A549 (cell line): ENCODE data around the gene KLHDC3. TPM values are rescaled to one million over a fixed set of nuclear protein-coding genes. Genes with fewer than 3 reads are reported as not detected.

Source experiments
- ATAC-seq, 2 experiments: fragments of 200-7000 bp in 1 of 2; fragments of >200 bp in 1 of 2; cut with Nextera tagmentation in 1 of 2; cut with Tn5 transposase in 1 of 2; 3 replicates each; pipeline versions ENCODE4 v1.8.0 to v1.9.1; 2018 to 2020; ENCODE audit warnings: mild to moderate bottlenecking in 1 of 2, moderate library complexity in 1 of 2
- CTCF ChIA-PET: fragments of 300-600 bp; sonication (Branson Sonifier 250); formaldehyde crosslinking; extraction: SDS; loops from one replicate; lab custom pipeline; 2021; ENCODE audit warnings: antibody characterized with exemption, inconsistent platforms; lab: Yijun Ruan, JAX
- POLR2A ChIA-PET: fragments of 350-600 bp; formaldehyde crosslinking; extraction: SDS; loops from one replicate; lab custom pipeline; 2021; ENCODE audit warnings: antibody characterized with exemption, inconsistent platforms; lab: Yijun Ruan, JAX
- DNase-seq, 2 experiments: peaks; one replicate each; pipeline versions ENCODE4 v3.0.0 to v3.0.0-alpha.2; 2011 to 2016; ENCODE audit warnings: low read depth in 1 of 2, low spot score in 1 of 2
- FAIRE-seq: peaks from 2 replicates; lab custom pipeline; 2011; peaks lifted over from hg19 to GRCh38; lab: Jason Lieb, UNC
- H3K27ac ChIP-seq, 2 experiments: fragments of >200 bp; sonication (Bioruptor Twin); formaldehyde crosslinking; 3 replicates each; pipeline ENCODE4 v1.5.1; 2016 to 2017
- H3K4me1 ChIP-seq: fragments of >200 bp; sonication (Bioruptor Twin); formaldehyde crosslinking; 3 replicates; pipeline ENCODE4 v1.6.1; 2016
- H3K4me2 ChIP-seq: fragments of >200 bp; sonication (Bioruptor Twin); formaldehyde crosslinking; 3 replicates; pipeline ENCODE4 v1.6.1; 2016
- H3K4me3 ChIP-seq: fragments of >200 bp; sonication (Bioruptor Twin); formaldehyde crosslinking; 3 replicates; pipeline ENCODE4 v1.5.1; 2016
- H3K9me3 ChIP-seq: fragments of >200 bp; sonication (Bioruptor Twin); formaldehyde crosslinking; 3 replicates; pipeline ENCODE4 v1.6.1; 2016
- CBX8 ChIP-seq: fragments of 200-600 bp; sonication (generic); IDR thresholded peaks from 2 replicates; pipeline ENCODE4 v1.6.1; 2016
- CHD2 ChIP-seq: fragments of 150-350 bp; IDR thresholded peaks from 2 replicates; pipeline ENCODE4 v1.6.1; 2014; ENCODE audit warnings: low read length; ENCODE audit not compliant: partially characterized antibody
- CHD4 ChIP-seq: fragments of 200-600 bp; sonication (generic); IDR thresholded peaks from 2 replicates; pipeline ENCODE4 v1.6.1; 2016; ENCODE audit warnings: antibody characterized with exemption, mild to moderate bottlenecking, borderline replicate concordance
- EP300 ChIP-seq, 2 experiments: fragments of >200 bp; sonication (Bioruptor Twin); formaldehyde crosslinking; IDR thresholded peaks; 2 replicates in 1 of 2; 3 replicates in 1 of 2; pipeline ENCODE4 v1.6.1; 2016 to 2017
- FOSL2 ChIP-seq, 2 experiments: fragments of 450-650 bp in 1 of 2; fragments of >200 bp in 1 of 2; sonication (Bioruptor Twin) in 1 of 2; formaldehyde crosslinking; IDR thresholded peaks; 2 replicates each; pipeline versions ENCODE4 v1.5.0 to v1.6.1; 2016 to 2020; ENCODE audit warnings: mild to moderate bottlenecking in 1 of 2, moderate library complexity in 1 of 2
- HDAC2 ChIP-seq: fragments of 200-600 bp; sonication (generic); IDR thresholded peaks from 2 replicates; pipeline ENCODE4 v1.6.1; 2016
- HOXA7 ChIP-seq: fragments of 250-450 bp; sonication (Bioruptor Pico); IDR thresholded peaks from 2 replicates; pipeline ENCODE4 v1.5.0; 2020; ENCODE audit warnings: mild to moderate bottlenecking, moderate library complexity
- HOXB13 ChIP-seq: fragments of 250-450 bp; sonication (Bioruptor Pico); IDR thresholded peaks from 2 replicates; pipeline ENCODE4 v1.5.0; 2020; ENCODE audit warnings: low read depth, mild to moderate bottlenecking, moderate library complexity
- JUNB ChIP-seq: fragments of >200 bp; sonication (Bioruptor Twin); formaldehyde crosslinking; IDR thresholded peaks from 2 replicates; pipeline ENCODE4 v1.6.1; 2016
- KDM1A ChIP-seq: fragments of 200-600 bp; sonication (generic); IDR thresholded peaks from 2 replicates; pipeline ENCODE4 v1.6.1; 2016; ENCODE audit warnings: low read depth, mild to moderate bottlenecking
- MAFK ChIP-seq: fragments of 450-650 bp; IDR thresholded peaks from 2 replicates; pipeline ENCODE4 v1.6.1; 2014; ENCODE audit not compliant: partially characterized antibody
- MAZ ChIP-seq: fragments of 150-350 bp; IDR thresholded peaks from 2 replicates; pipeline ENCODE4 v1.6.1; 2014; ENCODE audit warnings: antibody characterized with exemption, low read depth, low read length, borderline replicate concordance
- PHF8 ChIP-seq: fragments of 200-600 bp; sonication (generic); IDR thresholded peaks from 2 replicates; pipeline ENCODE4 v1.6.1; 2016; ENCODE audit warnings: low read depth, mild to moderate bottlenecking, antibody characterized with exemption, moderate library complexity, borderline replicate concordance
- RFX5 ChIP-seq: fragments of 450-650 bp; IDR thresholded peaks from 2 replicates; pipeline ENCODE4 v1.7.1; 2014; ENCODE audit warnings: antibody characterized with exemption, mild to moderate bottlenecking, moderate library complexity
- SREBF2 ChIP-seq: fragments of 450-650 bp; IDR thresholded peaks from 2 replicates; pipeline ENCODE4 v1.6.1; 2014; ENCODE audit warnings: mild to moderate bottlenecking, moderate library complexity
- TFCP2L1 ChIP-seq: fragments of 250-450 bp; sonication (Bioruptor Pico); IDR thresholded peaks from 2 replicates; pipeline ENCODE4 v1.5.0; 2021; ENCODE audit warnings: mild to moderate bottlenecking
- TP53 ChIP-seq: fragments of 250-450 bp; sonication (Bioruptor Pico); IDR thresholded peaks from 2 replicates; pipeline ENCODE4 v1.5.0; 2021; ENCODE audit warnings: mild to moderate bottlenecking, moderate library complexity
- WGBS: methylation state at CpG from one replicate; pipeline ENCODE4 v1.1.6; 2017; ENCODE audit errors: missing lambda C conversion rate; 5-methylcytosine and 5-hydroxymethylcytosine counted together
- polyA plus RNA-seq, 4 experiments: library from polyadenylated mRNA; depleted of rRNA in 3 of 4; stranded (reverse); fragments of >200 nt; fragmentation: RNase III in 1 of 4; extraction: RNeasy Plus Mini Kit Qiagen cat#74134 plus additional on column Dnase treatment in 1 of 4; gene quantifications; 2 replicates in 3 of 4; 3 replicates in 1 of 4; pipeline ENCODE4 v1.2.3, GENCODE V29; 2011 to 2017
- TF ChIP-seq, protein P1 (sequence below): IDR thresholded peaks from 2 replicates; pipeline ENCODE4 v1.6.1; 2012
- TF ChIP-seq, protein P2 (sequence below): fragments of 150-350 bp; IDR thresholded peaks from 2 replicates; pipeline ENCODE4 v1.6.1; 2014; ENCODE audit warnings: low read depth, mild to moderate bottlenecking, low read length
- TF ChIP-seq, protein P3 (sequence below): fragments of >200 bp; sonication (Bioruptor Twin); formaldehyde crosslinking; IDR thresholded peaks from 2 replicates; pipeline ENCODE4 v1.6.1; 2016
- TF ChIP-seq, protein P4 (sequence below): fragments of >200 bp; sonication (Bioruptor Twin); formaldehyde crosslinking; IDR thresholded peaks from 3 replicates; pipeline ENCODE4 v1.6.1; 2016
- TF ChIP-seq, protein P5 (sequence below): fragments of 250-450 bp; sonication (Bioruptor Pico); IDR thresholded peaks from 2 replicates; pipeline ENCODE4 v1.5.0; 2020; ENCODE audit warnings: low read depth, mild to moderate bottlenecking, moderate library complexity
- TF ChIP-seq, protein P6 (sequence below): IDR thresholded peaks from 2 replicates; pipeline ENCODE4 v1.6.1; 2012

The KLHDC3 gene
- polyA plus RNA-seq, 2 of the 4 experiments (the other 2 are of a cell fraction): 18.8 to 28.0 TPM

DNA sequence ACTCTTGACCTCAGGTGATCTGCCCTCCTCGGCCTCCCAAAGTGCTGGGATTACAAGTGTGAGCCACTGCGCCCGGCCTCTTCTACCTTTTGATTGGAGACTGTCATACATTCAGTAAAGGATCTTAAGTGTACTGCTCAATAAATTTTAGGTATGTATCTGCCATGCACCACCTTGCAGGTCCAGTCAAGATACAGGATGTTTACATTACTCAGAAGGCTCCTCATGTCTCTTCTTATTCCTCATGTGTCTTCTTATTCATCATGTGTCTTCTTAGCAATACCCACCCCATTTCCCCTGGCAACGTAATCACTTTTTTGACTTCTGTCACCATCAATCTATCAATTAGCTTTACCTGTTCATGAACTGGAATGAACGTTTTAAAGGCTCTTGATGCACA is 8.2 kb upstream of the KLHDC3 start (continued):
- TF ChIP-seq CHD2 (no peak), SREBF2 (no peak), TP53 (CRISPR knock-in tag) (no peak)
- TF ChIP-seq, protein P1, sequence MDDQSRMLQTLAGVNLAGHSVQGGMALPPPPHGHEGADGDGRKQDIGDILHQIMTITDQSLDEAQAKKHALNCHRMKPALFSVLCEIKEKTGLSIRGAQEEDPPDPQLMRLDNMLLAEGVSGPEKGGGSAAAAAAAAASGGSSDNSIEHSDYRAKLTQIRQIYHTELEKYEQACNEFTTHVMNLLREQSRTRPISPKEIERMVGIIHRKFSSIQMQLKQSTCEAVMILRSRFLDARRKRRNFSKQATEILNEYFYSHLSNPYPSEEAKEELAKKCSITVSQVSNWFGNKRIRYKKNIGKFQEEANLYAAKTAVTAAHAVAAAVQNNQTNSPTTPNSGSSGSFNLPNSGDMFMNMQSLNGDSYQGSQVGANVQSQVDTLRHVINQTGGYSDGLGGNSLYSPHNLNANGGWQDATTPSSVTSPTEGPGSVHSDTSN: no peak
- TF ChIP-seq, protein P2, sequence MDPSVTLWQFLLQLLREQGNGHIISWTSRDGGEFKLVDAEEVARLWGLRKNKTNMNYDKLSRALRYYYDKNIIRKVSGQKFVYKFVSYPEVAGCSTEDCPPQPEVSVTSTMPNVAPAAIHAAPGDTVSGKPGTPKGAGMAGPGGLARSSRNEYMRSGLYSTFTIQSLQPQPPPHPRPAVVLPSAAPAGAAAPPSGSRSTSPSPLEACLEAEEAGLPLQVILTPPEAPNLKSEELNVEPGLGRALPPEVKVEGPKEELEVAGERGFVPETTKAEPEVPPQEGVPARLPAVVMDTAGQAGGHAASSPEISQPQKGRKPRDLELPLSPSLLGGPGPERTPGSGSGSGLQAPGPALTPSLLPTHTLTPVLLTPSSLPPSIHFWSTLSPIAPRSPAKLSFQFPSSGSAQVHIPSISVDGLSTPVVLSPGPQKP: no peak

DNA sequence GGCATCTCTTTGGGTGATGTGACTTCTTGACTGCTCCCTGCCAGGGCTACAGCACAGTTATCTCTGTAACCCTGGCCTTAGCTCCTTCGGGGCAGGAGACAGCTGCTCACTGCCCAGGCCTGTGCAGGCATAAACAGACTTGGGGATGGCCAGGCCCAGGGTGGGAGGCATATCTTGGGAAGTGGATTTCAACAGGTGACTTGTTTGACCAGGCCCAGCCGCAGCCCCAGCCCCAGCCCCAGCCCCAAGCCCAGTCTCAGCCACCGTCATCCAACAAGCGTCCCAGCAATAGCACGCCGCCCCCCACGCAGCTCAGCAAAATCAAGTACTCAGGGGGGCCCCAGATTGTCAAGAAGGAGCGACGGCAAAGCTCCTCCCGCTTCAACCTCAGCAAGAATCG is 7.8 kb upstream of the KLHDC3 start:
- H3K4me2 ChIP-seq: no peak overlapping the region
- FAIRE-seq (no peak), DNase-seq (no peak), ATAC-seq (no peak)
- POLR2A ChIA-PET: no interaction called here
- no peak overlapping the region for H3K4me3 ChIP-seq
- no peaks in the 10 kb centered on the region for H3K4me1 ChIP-seq
- TF ChIP-seq CBX8 (no peak), HOXA7 (CRISPR knock-in tag) (no peak), EP300 (IDR thresholded peaks at IDR 0.05) (no peak), MAZ (no peak), MAFK (no peak), HOXB13 (CRISPR knock-in tag) (no peak), FOSL2 (IDR thresholded peaks at IDR 0.05) (no peak), FOSL2 (CRISPR knock-in tag; IDR thresholded peaks at IDR 0.05) (no peak), PHF8 (no peak), RFX5 (no peak), SREBF2 (no peak), HDAC2 (no peak), TP53 (CRISPR knock-in tag) (no peak), JUNB (no peak), CHD4 (no peak), KDM1A (no peak), TFCP2L1 (CRISPR knock-in tag) (no peak)
- TF ChIP-seq, protein P3, sequence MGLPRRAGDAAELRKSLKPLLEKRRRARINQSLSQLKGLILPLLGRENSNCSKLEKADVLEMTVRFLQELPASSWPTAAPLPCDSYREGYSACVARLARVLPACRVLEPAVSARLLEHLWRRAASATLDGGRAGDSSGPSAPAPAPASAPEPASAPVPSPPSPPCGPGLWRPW: no peak
- TF ChIP-seq, protein P4, sequence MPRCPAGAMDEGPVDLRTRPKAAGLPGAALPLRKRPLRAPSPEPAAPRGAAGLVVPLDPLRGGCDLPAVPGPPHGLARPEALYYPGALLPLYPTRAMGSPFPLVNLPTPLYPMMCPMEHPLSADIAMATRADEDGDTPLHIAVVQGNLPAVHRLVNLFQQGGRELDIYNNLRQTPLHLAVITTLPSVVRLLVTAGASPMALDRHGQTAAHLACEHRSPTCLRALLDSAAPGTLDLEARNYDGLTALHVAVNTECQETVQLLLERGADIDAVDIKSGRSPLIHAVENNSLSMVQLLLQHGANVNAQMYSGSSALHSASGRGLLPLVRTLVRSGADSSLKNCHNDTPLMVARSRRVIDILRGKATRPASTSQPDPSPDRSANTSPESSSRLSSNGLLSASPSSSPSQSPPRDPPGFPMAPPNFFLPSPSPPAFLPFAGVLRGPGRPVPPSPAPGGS: no peak
- TF ChIP-seq, protein P5, sequence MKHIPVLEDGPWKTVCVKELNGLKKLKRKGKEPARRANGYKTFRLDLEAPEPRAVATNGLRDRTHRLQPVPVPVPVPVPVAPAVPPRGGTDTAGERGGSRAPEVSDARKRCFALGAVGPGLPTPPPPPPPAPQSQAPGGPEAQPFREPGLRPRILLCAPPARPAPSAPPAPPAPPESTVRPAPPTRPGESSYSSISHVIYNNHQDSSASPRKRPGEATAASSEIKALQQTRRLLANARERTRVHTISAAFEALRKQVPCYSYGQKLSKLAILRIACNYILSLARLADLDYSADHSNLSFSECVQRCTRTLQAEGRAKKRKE (CRISPR knock-in tag): no peak
- TF ChIP-seq, protein P6, sequence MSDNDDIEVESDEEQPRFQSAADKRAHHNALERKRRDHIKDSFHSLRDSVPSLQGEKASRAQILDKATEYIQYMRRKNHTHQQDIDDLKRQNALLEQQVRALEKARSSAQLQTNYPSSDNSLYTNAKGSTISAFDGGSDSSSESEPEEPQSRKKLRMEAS: no peak
- no peak overlapping the region for H3K27ac ChIP-seq
- H3K9me3 ChIP-seq: no peaks in the 10 kb centered on the region
- CTCF ChIA-PET: interaction anchor here (0.8 to 7.3 kb wide), 4 partner anchors 10 to 139 kb away, joined by 3 to 69 read pairs (median 3); partner anchors contain the start of gene RRP36
- 92% methylated on average over 2 of the region's 11 CpGs for WGBS
